Measurements from ENCODE around the gene HINFP.

HINFP gene

DNA sequence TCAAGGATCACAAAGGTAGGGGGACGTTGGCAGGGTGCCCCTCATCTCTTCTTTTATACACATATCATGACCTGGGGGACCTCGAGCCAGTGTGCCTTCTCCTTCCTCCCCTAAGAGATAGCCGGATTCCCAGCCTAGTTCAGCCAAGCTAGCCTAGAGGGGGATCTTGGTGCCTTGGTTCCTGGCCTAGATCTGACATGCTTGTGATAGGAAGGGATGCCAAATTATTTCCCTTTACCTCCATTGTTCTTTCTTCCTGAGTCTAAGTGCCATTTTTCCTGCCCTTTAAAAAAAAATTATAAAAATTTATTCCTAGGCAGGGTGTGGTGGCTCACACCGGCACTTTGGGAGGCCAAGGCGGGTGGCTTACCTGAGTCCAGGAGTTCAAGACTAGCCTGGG is 7.0 kb upstream of the HINFP start:
- no peak overlapping the region for H2BK12ac ChIP-seq (ENCODE audit: low read length)
- H2AK5ac ChIP-seq (ENCODE audit: low read length) = no peak overlapping the region
- DNase-seq = no peak
- no peaks in the 10 kb centered on the region for H3K79me2 ChIP-seq (ENCODE audit: control insufficient read depth, insufficient read depth, low read length, poor library complexity)
- H3K27me3 ChIP-seq (ENCODE audit: insufficient read depth, low read length) = no peaks in the 10 kb centered on the region
- no peak overlapping the region for H3K14ac ChIP-seq (ENCODE audit: low read length)
- no peak overlapping the region for H4K91ac ChIP-seq (ENCODE audit: low read depth, low read length)
- H3K23ac ChIP-seq (ENCODE audit: low read length) = no peak overlapping the region
- no peak overlapping the region for H4K12ac ChIP-seq (ENCODE audit: low read depth, low read length)
- H3K18ac ChIP-seq (ENCODE audit: low read length) = no peak overlapping the region
- no peak overlapping the region for H3K4me2 ChIP-seq (ENCODE audit: low read length)
- H3K79me1 ChIP-seq (ENCODE audit: low read length) = no peaks in the 10 kb centered on the region
- peaks cover 14 to 20% of the 10 kb centered on the region in 2 experiments for H3K36me3 ChIP-seq (ENCODE audit: control insufficient read depth in 1 of 2, insufficient read depth in 2 of 2, low read length in 2 of 2)
- peaks cover 1% of the 10 kb centered on the region for H3K9me3 ChIP-seq (ENCODE audit: insufficient read depth, low read depth, low read length)
- H3K4me1 ChIP-seq (ENCODE audit: control insufficient read depth in 1 of 2, insufficient read depth in 2 of 2, low read length in 2 of 2) = no peaks in the 10 kb centered on the region
- H3K27ac ChIP-seq (ENCODE audit: low read depth, low read length) = no peak overlapping the region
- no peak overlapping the region for H2BK5ac ChIP-seq (ENCODE audit: low read depth, low read length, poor library complexity)
- no peak overlapping the region for H3K9ac ChIP-seq (ENCODE audit: low read length)
- H2BK120ac ChIP-seq (ENCODE audit: insufficient read depth, low read length, poor library complexity) = no peak overlapping the region
- no peak overlapping the region for H3K4ac ChIP-seq (ENCODE audit: low read depth, low read length)
- H4K8ac ChIP-seq (ENCODE audit: low read depth, low read length) = no peak overlapping the region
- WGBS (ENCODE audit: extremely low coverage, insufficient coverage, insufficient read length) = no CpG with 5 or more reads among the region's 5 CpGs
- H3K4me3 ChIP-seq (ENCODE audit: low read depth, low read length) = no peak overlapping the region
- H2AFZ ChIP-seq (ENCODE audit: insufficient read depth, low read length, poor library complexity) = no peak overlapping the region

DNA sequence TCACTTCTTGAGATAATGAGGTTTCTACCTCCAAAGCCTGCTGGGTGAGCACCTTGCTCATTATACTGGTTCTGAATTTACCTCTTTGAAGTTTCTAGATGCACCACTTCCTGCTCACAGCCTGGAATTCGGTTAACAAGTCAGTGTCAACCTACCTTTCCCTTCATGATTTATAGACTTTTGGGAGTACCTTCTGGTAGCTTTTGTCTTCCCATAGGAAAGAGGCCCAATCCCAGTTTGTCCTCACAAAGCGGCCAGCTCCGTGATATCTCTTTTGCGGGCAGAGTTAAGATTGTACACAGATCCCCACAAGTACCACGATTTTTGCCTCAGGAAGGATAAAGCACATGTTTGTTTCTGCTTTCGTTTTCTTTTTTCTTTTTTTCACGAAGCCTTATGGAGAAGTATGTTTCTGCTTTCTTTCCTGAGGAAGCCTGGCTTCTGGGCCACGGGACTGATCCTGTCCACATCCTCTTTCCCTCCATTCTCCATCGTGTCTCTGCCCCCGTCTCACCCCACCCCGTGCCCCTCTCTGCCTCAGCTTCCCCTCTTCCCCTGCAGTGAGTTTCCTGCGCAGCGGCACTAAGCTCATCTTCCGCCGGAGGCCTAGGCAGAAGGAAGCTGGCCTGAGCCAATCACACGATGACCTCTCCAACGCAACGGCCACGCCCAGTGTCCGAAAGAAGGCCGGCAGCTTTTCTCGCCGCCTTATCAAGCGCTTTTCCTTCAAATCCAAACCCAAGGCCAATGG is 5.7 kb upstream of the HINFP start:
- no peak overlapping the region for H2AFZ ChIP-seq (ENCODE audit: insufficient read depth, low read length, poor library complexity)
- no peak overlapping the region for H3K23ac ChIP-seq (ENCODE audit: low read length)
- no peaks in the 10 kb centered on the region for H3K79me2 ChIP-seq (ENCODE audit: control insufficient read depth, insufficient read depth, low read length, poor library complexity)
- no peak overlapping the region for H3K4ac ChIP-seq (ENCODE audit: low read depth, low read length)
- no peak overlapping the region for H4K12ac ChIP-seq (ENCODE audit: low read depth, low read length)
- no peak overlapping the region for H3K27ac ChIP-seq (ENCODE audit: low read depth, low read length)
- no peak overlapping the region for H3K18ac ChIP-seq (ENCODE audit: low read length)
- H3K4me1 ChIP-seq (ENCODE audit: control insufficient read depth in 1 of 2, insufficient read depth in 2 of 2, low read length in 2 of 2) = peaks cover 0 to under 1% of the 10 kb centered on the region in 2 experiments
- peak; percentile 20 to 43 for DNase-seq
- H4K8ac ChIP-seq (ENCODE audit: low read depth, low read length) = no peak overlapping the region
- no peaks in the 10 kb centered on the region for H3K27me3 ChIP-seq (ENCODE audit: insufficient read depth, low read length)
- peaks cover under 1% of the 10 kb centered on the region for H3K79me1 ChIP-seq (ENCODE audit: low read length)
- peaks cover 13 to 20% of the 10 kb centered on the region in 2 experiments for H3K36me3 ChIP-seq (ENCODE audit: control insufficient read depth in 1 of 2, insufficient read depth in 2 of 2, low read length in 2 of 2)
- WGBS (ENCODE audit: extremely low coverage, insufficient coverage, insufficient read length) = no CpG with 5 or more reads among the region's 24 CpGs
- no peak overlapping the region for H2AK5ac ChIP-seq (ENCODE audit: low read length)
- H2BK120ac ChIP-seq (ENCODE audit: insufficient read depth, low read length, poor library complexity) = no peak overlapping the region
- no peaks in the 10 kb centered on the region for H3K9me3 ChIP-seq (ENCODE audit: insufficient read depth, low read depth, low read length)
- no peak overlapping the region for H4K91ac ChIP-seq (ENCODE audit: low read depth, low read length)
- no peak overlapping the region for H3K9ac ChIP-seq (ENCODE audit: low read length)
- no peak overlapping the region for H2BK12ac ChIP-seq (ENCODE audit: low read length)
- no peak overlapping the region for H3K14ac ChIP-seq (ENCODE audit: low read length)
- H3K4me3 ChIP-seq (ENCODE audit: low read depth, low read length) = no peak overlapping the region
- H2BK5ac ChIP-seq (ENCODE audit: low read depth, low read length, poor library complexity) = no peak overlapping the region
- no peak overlapping the region for H3K4me2 ChIP-seq (ENCODE audit: low read length)

DNA sequence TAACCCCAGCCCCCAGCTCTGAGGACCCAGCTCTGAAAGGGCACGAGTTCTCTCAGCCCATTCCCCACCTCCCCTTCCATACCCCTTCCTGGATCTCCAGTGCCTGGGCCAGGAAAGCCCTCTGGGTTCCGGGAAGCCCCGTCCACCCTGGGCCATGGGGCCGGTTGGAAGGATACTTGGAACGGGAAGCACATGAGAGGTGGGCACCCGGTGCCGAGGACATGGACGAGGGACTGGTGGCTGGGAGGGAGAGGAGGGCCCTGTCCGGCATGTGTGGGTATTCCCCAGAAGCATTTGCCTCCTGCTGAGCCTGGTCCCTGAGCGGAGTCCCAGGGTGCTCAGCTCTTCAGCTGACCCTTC is 5.2 kb upstream of the HINFP start:
- H4K12ac ChIP-seq (ENCODE audit: low read depth, low read length) = no peak overlapping the region
- peaks cover 0 to 2% of the 10 kb centered on the region in 2 experiments for H3K4me1 ChIP-seq (ENCODE audit: control insufficient read depth in 1 of 2, insufficient read depth in 2 of 2, low read length in 2 of 2)
- WGBS (ENCODE audit: extremely low coverage, insufficient coverage, insufficient read length) = no CpG with 5 or more reads among the region's 10 CpGs
- no peak overlapping the region for H3K4me3 ChIP-seq (ENCODE audit: low read depth, low read length)
- no peaks in the 10 kb centered on the region for H3K79me2 ChIP-seq (ENCODE audit: control insufficient read depth, insufficient read depth, low read length, poor library complexity)
- H3K23ac ChIP-seq (ENCODE audit: low read length) = no peak overlapping the region
- H2BK12ac ChIP-seq (ENCODE audit: low read length) = no peak overlapping the region
- H3K36me3 ChIP-seq (ENCODE audit: control insufficient read depth in 1 of 2, insufficient read depth in 2 of 2, low read length in 2 of 2) = peaks cover 13 to 19% of the 10 kb centered on the region in 2 experiments
- H3K18ac ChIP-seq (ENCODE audit: low read length) = no peak overlapping the region
- H4K91ac ChIP-seq (ENCODE audit: low read depth, low read length) = no peak overlapping the region
- H4K8ac ChIP-seq (ENCODE audit: low read depth, low read length) = no peak overlapping the region
- H2AK5ac ChIP-seq (ENCODE audit: low read length) = no peak overlapping the region
- no peak overlapping the region for H2BK120ac ChIP-seq (ENCODE audit: insufficient read depth, low read length, poor library complexity)
- no peak overlapping the region for H3K27ac ChIP-seq (ENCODE audit: low read depth, low read length)
- no peak overlapping the region for H3K4me2 ChIP-seq (ENCODE audit: low read length)
- no peaks in the 10 kb centered on the region for H3K9me3 ChIP-seq (ENCODE audit: insufficient read depth, low read depth, low read length)
- no peak overlapping the region for H2AFZ ChIP-seq (ENCODE audit: insufficient read depth, low read length, poor library complexity)
- DNase-seq = no peak
- no peak overlapping the region for H3K9ac ChIP-seq (ENCODE audit: low read length)
- H3K14ac ChIP-seq (ENCODE audit: low read length) = no peak overlapping the region
- no peak overlapping the region for H3K4ac ChIP-seq (ENCODE audit: low read depth, low read length)
- H2BK5ac ChIP-seq (ENCODE audit: low read depth, low read length, poor library complexity) = no peak overlapping the region
- H3K27me3 ChIP-seq (ENCODE audit: insufficient read depth, low read length) = no peaks in the 10 kb centered on the region
- peaks cover 4% of the 10 kb centered on the region for H3K79me1 ChIP-seq (ENCODE audit: low read length)

DNA sequence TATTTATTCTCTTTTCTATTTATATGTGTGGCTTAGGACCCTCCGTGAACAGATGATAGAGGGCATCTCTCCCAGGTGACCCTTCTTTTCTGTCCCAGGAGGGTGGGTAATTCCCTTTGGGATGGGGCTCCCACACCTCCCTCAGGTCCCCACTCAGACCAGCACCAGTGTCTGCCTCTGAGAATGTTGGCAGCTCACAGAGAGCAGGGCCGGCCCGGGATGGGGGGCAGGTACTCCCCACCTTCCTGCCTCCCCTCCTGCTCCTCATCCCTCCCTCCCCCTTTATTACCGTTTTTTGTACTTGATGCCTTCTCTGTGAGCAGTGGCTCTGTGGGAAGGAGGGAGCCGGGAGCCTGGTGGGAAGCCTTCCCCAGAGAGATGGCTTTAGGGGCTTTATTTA is 4.8 kb upstream of the HINFP start:
- Histone ChIP-seq H3K79me1 (ENCODE audit: low read length) (peaks cover 6% of the 10 kb centered on the region), H3K23ac (ENCODE audit: low read length) (no peak overlapping the region), H3K9me3 (ENCODE audit: insufficient read depth, low read depth, low read length) (no peaks in the 10 kb centered on the region), H4K91ac (ENCODE audit: low read depth, low read length) (no peak overlapping the region), H3K4me2 (ENCODE audit: low read length) (no peak overlapping the region), H3K79me2 (ENCODE audit: control insufficient read depth, insufficient read depth, low read length, poor library complexity) (peaks cover 1% of the 10 kb centered on the region), H4K8ac (ENCODE audit: low read depth, low read length) (no peak overlapping the region), H3K27me3 (ENCODE audit: insufficient read depth, low read length) (no peaks in the 10 kb centered on the region), H3K4me1 (ENCODE audit: control insufficient read depth in 1 of 2, insufficient read depth in 2 of 2, low read length in 2 of 2) (peaks cover 0 to 2% of the 10 kb centered on the region in 2 experiments), H2BK5ac (ENCODE audit: low read depth, low read length, poor library complexity) (no peak overlapping the region), H2AFZ (ENCODE audit: insufficient read depth, low read length, poor library complexity) (no peak overlapping the region), H3K36me3 (ENCODE audit: control insufficient read depth in 1 of 2, insufficient read depth in 2 of 2, low read length in 2 of 2) (peaks cover 13 to 15% of the 10 kb centered on the region in 2 experiments), H3K14ac (ENCODE audit: low read length) (no peak overlapping the region), H3K18ac (ENCODE audit: low read length) (no peak overlapping the region), H3K27ac (ENCODE audit: low read depth, low read length) (no peak overlapping the region), H3K4me3 (ENCODE audit: low read depth, low read length) (no peak overlapping the region), H3K4ac (ENCODE audit: low read depth, low read length) (no peak overlapping the region), H3K9ac (ENCODE audit: low read length) (no peak overlapping the region), H2AK5ac (ENCODE audit: low read length) (no peak overlapping the region), H4K12ac (ENCODE audit: low read depth, low read length) (no peak overlapping the region), H2BK120ac (ENCODE audit: insufficient read depth, low read length, poor library complexity) (no peak overlapping the region), H2BK12ac (ENCODE audit: low read length) (no peak overlapping the region)
- DNase-seq = no peak
- no CpG with 5 or more reads among the region's 5 CpGs for WGBS (ENCODE audit: extremely low coverage, insufficient coverage, insufficient read length)

All from trophoblast cell (in vitro differentiated cells and primary cell).